ENCODE data around the gene EIF4A3.
"Not testable (repeated sequence)": the region's sequence is repeated elsewhere in the genome, so short reads cannot be mapped to it uniquely, and the experiment has no call there.

Gene EIF4A3

DNA sequence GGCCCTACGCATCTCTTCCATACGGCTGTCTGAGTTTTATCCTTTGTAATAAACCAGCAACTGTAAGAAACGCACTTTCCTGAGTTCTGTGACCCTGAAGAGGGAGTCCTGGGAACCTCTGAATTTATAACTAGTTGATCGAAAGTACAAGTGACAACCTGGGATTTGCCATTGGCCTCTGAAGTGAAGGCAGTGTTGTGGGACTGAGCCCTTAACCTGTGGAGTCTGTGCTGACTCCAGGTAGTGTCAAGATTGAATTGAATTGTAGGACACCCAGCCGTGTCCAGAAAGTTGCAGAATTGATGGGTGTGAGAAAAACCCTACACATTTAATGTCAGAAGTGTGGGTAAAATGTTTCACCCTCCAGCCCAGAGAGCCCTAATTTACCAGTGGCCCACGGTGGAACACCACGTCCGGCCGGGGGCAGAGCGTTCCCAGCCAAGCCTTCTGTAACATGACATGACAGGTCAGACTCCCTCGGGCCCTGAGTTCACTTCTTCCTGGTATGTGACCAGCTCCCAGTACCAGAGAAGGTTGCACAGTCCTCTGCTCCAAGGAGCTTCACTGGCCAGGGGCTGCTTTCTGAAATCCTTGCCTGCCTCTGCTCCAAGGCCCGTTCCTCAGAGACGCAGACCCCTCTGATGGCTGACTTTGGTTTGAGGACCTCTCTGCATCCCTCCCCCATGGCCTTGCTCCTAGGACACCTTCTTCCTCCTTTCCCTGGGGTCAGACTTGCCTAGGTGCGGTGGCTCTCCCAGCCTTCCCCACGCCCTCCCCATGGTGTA lies 44.1 kb downstream of the EIF4A3 start:
- in situ Hi-C loops (cut with MboI; ENCODE audit: low sequenced_read_pairs), result no loop called here

DNA sequence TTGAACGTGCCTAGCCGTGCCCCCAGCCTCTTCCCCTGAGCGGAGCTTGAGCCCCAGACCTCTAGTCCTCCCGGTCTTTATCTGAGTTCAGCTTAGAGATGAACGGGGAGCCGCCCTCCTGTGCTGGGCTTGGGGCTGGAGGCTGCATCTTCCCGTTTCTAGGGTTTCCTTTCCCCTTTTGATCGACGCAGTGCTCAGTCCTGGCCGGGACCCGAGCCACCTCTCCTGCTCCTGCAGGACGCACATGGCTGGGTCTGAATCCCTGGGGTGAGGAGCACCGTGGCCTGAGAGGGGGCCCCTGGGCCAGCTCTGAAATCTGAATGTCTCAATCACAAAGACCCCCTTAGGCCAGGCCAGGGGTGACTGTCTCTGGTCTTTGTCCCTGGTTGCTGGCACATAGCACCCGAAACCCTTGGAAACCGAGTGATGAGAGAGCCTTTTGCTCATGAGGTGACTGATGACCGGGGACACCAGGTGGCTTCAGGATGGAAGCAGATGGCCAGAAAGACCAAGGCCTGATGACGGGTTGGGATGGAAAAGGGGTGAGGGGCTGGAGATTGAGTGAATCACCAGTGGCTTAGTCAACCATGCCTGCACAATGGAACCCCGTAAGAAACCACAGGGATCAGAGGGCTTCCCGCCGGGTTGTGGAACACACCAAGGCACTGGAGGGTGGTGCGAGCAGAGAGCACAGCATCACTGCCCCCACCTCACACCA lies 44.8 kb downstream of the EIF4A3 start:
- in situ Hi-C loops (cut with MboI; ENCODE audit: low sequenced_read_pairs), result no loop called here

DNA sequence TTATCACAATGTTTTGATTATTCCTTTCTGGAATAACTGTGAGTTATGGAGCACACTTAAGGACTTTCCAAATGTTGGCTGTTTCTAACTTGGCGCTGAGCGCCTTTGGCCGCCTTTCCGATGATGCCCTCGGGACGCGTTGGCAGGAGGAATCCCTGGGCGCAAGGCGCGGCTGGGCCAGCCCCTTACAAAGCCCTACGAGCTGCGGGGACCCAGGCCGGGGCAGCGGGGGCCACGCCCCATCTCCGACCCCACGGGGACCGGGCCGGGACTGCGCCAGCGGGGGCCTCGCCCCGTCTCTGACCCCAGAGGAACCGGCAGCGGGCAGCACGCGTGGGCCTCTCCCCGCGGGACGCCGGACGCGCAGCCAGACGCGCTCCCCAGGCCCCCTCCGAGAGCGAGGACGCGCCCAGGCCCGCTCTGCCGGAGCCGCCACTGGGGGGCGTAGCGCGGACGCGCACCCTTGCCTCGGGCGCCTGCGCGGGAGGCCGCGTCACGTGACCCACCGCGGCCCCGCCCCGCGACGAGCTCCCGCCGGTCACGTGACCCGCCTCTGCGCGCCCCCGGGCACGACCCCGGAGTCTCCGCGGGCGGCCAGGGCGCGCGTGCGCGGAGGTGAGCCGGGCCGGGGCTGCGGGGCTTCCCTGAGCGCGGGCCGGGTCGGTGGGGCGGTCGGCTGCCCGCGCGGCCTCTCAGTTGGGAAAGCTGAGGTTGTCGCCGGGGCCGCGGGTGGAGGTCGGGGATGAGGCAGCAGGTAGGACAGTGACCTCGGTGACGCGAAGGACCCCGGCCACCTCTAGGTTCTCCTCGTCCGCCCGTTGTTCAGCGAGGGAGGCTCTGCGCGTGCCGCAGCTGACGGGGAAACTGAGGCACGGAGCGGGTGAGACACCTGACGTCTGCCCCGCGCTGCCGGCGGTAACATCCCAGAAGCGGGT lies 45.6 kb downstream of the EIF4A3 start, which contains the start of gene GAA:
TSS of gene GAA (plus strand) at position 571 of the 935 bp plus-strand sequence. CDS start 3,006 bp downstream, outside the sequence.
- in situ Hi-C loops (cut with MboI; ENCODE audit: low sequenced_read_pairs), result no loop called here

DNA sequence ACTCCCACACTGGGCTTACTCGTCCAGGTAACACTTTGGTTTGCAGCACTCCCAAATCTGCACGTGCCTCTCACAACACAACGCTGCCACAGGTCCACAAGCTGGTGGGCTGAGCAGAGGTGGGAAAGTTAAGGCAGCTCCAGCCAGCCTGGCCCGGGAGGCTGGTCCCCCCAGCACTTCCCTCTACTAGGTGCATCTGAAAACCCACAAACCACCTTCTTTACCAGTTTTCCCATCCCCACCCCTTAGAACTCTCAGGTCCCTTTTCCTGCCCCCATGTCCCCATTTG lies 46.9 kb downstream of the EIF4A3 start:
- in situ Hi-C loops (cut with MboI; ENCODE audit: low sequenced_read_pairs), result no loop called here

DNA sequence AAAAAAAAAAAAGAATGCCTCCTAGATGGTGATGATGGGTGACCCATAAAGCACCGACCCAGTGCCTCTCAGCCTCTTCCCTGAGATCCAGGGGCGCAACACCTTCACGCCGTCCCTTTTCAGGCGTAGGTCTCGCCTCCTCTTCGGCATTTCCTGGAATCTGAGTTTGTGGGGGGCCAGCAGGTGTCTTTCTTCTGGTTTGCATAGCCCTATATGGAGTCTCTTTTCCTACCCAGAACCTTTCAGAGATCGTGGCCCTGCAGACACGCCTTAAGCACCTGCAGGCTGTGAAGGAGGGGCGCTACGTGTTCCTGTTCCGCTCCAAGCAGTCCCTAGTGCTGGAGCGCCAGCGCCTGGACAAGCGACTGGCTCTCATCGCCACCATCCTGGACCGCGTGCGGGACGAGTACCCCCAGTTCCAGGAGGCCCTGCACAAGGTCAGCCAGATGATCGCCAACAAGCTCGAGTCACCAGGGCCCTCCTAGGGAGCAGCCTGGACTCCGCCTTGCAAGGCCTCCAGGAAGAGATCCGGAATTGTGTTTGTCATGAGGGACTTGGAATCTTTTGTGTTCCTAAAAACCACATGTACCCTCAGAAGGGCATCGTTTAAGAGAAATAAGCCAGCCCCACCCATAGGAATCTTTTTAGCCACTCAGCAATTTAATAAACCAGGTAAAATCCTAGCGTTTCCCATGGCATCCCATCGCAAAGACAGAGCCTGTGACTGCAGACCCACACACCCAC lies 47.5 kb downstream of the EIF4A3 start:
- in situ Hi-C loops (cut with MboI; ENCODE audit: low sequenced_read_pairs), result no loop called here

DNA sequence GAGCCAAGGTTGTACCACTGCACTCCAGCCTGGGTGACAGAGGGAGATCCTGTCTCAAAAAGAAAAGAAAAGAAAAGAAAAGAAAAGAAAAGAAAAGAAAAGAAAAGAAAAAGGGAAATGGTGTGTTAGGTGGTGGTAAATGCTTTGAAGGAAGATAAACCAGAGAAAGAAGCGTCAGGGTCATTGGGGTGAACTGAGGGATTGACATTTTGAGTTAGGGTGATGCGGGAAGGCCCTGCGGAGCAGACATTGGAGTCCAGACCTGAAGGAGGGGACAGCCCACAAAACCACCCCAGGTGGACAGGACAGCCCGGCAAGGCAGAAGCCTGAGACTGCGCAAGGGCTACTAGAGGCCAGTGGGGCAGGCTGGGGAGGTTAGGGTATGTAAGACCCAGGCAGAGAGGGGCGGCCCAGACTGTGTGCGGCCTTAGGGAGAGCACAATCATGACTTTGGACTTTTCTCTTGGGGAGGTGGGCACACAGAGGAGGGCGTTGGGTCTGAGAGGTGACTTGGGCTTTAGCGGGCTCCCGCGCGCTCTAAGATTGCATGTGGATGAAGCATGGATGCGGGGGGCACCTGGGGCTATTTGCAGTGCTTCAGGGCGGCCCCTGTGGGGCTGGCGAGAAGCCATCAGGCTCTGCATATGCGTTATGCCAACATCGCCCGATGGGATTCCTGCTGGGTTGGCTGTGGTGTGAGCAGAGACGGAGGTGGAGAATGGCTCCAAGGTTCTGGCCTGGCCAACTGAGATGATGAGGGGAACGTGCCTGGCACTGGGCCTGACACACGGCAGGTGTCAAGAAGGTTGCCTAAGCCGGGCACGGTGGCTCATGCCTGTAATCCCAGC lies 48.9 kb downstream of the EIF4A3 start:
- in situ Hi-C loops (cut with MboI; ENCODE audit: low sequenced_read_pairs), result no loop called here

DNA sequence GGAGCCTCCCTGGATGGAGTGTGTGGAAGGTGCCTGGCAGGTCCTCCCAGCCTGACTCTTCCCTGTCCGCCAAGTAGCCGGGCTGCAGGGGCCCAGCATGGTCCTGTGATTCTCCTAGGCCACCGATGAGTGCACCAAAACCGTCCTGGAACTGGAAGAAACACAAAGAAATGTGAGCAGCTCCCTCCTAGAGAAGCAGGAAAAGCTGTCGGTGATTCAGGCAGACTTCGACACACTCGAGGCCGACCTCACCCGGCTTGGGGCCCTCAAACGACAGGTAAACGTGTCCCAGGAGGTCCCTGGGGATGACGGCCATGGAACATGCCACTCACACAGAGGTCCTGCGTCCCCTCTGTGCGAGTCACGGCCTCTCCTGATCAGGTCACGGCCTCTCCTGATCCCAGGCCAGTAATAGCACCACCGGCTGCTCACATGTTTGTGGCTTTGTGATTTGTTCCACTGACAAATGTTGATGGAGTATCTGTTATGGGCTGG lies 49.8 kb downstream of the EIF4A3 start:
- in situ Hi-C loops (cut with MboI; ENCODE audit: low sequenced_read_pairs), result no loop called here

DNA sequence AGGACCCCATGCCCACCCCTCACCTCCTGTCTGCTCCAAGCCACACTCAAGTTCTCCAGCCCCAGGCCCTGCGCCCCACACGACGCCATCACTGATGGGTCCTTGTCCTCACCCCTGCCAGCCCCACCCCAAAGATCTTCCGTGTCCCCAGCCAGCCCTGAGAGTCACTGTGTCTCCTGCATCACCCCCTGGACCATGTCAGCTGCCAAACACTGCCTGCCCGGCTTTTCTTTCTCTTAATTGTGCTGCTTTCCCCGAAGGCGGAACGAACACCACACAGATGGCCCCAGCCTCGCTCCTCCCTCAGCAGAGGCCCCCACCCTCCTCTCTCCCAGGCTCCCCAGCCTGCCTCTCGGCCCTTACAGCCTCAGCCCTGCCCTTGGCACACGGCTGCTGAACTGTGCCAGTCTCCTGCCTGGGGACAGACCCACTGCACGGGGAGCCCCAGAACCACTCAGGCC lies 50.3 kb downstream of the EIF4A3 start:
- in situ Hi-C loops (cut with MboI; ENCODE audit: low sequenced_read_pairs), result no loop called here

DNA sequence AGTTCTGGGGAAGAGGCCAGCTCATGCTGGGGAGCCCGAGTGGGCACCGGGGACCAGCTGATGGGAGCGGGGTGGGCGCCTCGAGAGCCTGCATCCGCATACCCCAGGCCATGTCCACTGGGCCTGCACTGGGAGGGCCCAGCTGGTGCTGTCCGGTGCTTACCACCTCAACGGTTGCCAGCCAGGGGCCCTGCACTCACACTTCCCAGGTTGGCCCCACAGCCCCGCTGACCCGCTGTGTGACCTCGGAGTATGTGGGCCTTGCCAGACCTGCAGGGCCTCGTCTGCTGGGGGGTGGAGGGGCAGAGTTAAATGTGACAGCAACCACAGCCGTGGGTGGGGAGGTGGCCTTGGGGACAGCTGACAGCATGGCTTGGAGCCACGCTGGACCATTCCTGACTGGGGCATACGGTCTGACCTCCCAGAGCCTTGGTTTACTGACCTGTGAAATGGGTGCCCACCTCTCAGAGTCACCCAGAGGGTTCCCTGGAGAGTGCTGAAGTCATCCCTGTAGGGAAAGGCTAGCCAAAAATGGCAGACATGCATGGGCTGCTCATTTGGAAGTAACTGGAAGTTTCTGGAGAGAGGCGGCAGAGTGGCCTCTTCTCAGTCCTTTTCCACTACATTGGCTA lies 51.0 kb downstream of the EIF4A3 start:
- in situ Hi-C loops (cut with MboI; ENCODE audit: low sequenced_read_pairs), result no loop called here

DNA sequence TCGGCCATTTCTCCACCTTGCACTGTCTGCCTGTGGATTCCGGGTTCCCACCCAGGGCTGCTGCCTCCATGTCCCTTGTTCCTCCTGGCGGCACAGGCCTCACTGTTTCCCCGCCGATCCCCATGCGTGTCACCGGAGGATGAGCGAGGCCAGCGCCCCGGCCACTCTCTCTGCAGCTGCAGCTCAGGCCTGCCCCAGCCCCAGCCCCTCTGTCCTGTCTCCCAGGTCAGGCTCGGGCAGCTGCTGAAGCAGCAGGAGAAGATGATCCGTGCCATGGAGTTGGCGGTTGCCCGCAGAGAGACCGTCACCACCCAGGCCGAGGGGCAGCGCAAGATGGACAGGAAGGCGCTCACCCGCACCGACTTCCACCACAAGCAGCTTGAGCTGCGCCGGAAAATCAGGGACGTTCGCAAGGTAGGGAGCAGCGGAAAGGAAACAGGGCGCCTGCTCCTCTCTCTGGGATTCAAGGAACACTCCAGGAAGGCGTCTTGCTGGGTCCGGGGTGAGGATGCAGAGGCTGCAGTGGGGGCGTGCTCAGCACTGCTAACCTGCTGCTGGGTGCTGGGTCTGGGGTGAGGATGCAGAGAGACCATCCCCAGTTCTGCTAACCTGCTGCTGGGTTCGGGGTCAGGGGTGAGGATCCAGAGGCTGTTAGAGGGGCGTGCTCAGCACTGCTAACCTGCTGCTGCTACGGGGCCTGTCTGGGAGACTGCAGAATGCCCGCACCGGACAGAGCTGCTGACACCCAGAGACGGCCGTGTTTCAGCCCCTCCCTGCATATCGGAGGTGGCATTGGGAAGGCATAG lies 51.7 kb downstream of the EIF4A3 start:
- in situ Hi-C loops (cut with MboI; ENCODE audit: low sequenced_read_pairs), result no loop called here

DNA sequence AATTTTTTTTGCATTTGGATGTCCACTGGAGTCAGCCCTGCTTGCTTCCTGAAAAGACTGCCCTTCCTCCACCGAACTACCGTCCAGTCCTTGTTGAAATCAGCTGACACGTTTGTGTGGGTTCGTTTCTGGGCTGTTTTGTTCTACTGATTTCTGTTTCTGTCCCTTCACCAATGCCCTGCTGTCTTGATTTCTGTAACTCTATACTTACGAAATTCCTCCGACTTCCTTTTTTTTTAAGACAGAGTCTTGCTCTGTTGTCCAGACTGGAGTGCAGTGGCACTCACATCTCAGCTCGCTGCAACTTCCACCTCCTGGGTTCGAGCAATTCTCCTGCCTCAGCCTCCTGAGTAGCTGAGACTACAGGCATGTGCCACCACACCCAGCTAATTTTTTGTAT lies 54.0 kb downstream of the EIF4A3 start:
- in situ Hi-C loops (cut with MboI; ENCODE audit: low sequenced_read_pairs), result no loop called here

DNA sequence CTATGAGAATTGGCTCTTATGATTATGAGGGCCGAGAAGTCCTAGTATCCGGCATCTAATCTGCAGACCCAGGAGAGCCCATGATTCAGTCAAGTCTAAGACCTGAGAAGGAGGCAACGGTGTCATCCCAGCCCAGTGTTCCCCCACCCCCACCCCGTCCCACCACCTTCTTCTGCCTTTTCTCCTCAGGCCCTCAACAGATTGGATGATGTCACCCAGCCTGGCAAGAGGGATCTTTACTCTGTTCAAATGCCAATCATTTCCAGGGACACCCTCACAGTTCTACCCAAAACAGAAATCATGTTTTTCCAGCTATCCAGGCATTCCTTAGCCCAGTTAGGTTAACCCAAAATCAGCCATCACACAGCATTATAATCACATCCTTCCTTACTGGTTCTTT lies 55.6 kb downstream of the EIF4A3 start:
- in situ Hi-C loops (cut with MboI; ENCODE audit: low sequenced_read_pairs), result no loop called here

DNA sequence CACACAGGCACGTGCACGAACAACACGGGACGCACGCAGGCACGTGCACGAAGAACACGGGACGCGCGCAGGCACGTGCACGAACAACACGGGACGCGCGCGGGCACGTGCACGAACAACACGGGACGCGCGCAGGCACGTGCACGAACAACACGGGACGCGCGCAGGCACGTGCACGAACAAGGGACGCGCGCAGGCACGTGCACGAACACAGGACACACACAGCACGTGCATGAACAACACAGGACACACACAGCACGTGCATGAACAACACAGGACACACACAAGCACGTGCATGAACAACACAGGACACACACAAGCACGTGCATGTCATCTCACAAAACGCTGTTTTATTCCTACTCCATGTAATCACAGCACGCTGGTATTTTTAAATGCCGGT lies 56.8 kb downstream of the EIF4A3 start:
- in situ Hi-C loops (cut with MboI; ENCODE audit: low sequenced_read_pairs), result not testable (repeated sequence)

DNA sequence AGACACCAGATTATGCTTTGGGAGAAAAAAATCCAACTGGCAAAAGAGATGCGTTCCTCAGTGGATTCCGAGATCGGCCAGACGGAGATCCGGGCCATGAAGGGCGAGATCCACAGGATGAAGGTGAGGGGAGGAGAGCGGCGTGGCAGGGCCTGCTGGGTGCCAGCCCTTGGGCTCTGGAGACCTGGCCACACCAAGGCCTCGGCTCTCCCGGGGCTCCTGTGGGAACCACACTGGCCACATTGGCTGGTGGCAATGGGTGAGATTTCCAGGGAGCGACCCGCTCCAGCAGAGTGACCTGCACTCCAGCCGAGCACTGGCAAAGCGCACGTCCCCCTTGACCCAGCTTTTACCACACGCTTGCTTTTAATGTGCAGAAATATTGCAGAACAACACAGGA lies 57.2 kb downstream of the EIF4A3 start:
- in situ Hi-C loops (cut with MboI; ENCODE audit: low sequenced_read_pairs), result no loop called here

DNA sequence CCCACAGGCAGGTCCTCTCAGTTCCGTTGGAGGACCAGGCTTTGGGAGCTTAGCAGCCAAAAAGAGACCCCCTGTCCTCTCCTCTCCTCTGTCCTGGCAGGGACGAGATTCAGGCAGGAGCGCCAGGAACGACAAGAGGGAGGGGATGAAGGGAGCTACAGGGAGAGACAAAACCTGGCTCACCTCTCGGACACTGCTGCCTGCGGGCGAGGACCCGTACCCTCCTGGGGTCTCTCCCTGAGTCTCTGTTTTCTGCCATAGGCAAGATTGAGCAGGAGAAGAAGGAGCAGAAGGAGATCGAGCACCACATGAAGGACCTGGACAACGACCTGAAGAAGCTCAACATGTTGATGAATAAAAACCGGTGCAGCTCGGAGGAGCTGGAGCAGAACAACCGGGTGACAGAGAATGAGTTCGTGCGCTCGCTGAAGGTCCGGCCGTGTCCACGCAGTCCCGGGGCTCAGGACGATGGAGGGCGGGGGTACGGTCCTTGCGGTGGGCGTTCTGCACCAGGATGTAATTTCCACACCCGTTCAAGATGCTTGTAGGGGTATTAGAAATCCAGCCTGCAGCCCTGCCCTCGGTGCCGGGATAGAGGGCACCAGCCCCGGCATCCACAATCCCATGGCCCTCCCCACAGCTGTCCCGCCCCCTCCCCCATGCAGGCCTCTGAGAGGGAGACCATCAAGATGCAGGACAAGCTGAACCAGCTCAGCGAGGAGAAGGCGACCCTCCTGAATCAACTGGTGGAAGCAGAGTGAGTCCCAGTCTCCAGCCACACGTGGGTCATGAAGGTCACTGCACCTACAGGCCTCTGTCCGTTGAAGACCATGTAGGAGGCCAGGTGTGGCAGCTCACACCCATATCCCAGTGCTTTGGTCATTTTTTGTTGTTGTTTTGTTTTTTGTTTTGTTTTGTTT lies 59.3 kb downstream of the EIF4A3 start:
- in situ Hi-C loops (cut with MboI; ENCODE audit: low sequenced_read_pairs), result no loop called here

DNA sequence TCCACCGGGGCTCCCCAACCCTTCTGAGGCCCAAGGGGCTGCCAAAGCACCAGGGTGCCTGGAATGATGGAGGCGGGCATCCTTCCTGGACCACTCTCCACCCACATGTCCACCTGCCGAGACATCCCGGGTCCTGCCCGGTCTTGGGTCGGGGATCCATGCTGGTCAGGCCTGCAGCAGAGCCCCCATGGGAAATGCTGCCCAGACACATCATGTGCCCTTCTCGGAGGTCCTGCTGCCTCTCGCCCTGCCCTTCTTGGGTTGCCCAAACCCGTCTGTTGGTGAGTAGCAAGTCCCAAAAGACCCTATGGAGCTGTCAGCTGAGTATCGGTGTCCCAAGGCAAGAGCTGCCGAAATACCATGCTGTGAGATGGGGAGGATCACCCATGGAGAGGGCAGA lies 60.3 kb downstream of the EIF4A3 start:
- in situ Hi-C loops (cut with MboI; ENCODE audit: low sequenced_read_pairs), result no loop called here

DNA sequence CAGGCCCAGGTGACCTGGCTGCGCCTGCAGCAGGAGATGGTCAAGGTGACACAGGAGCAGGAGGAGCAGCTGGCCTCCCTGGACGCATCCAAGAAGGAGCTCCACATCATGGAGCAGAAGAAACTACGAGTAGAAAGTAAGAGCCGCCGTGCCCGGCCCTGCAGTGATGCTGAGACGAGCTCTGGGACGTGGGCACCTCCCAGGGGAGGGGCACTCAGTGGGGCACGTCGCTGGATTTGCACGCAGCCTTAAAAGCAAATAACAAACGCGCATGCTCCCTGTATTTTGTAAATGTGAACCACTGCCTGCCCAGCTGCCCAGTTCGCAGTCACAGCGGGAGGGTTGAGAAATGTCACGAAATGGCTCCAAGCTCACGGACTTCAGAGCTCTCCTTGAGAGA lies 60.8 kb downstream of the EIF4A3 start:
- in situ Hi-C loops (cut with MboI; ENCODE audit: low sequenced_read_pairs), result no loop called here

Measured in HL-60/S4 (cell line).